Astrocyte (in vitro differentiated cells and primary cell): Measurements from ENCODE around the gene PHKA2. TPM values are rescaled to one million over a fixed set of nuclear protein-coding genes. Genes with fewer than 3 reads are reported as not detected.

Experiments
- DNase-seq: peaks from one replicate; pipeline ENCODE4 v3.0.0-alpha.2; 2010; ENCODE audit warnings: low read depth
- FAIRE-seq: peaks from 2 replicates; lab custom pipeline; 2011; peaks lifted over from hg19 to GRCh38; lab: Jason Lieb, UNC
- H2AFZ ChIP-seq: 2 replicates; pipeline ENCODE4 v1.6.0; 2012; ENCODE audit warnings: low read depth, low read length, inconsistent platforms
- H3K27ac ChIP-seq: 2 replicates; pipeline ENCODE4 v1.5.1; 2011; ENCODE audit warnings: low read depth, low read length, inconsistent platforms
- H3K27me3 ChIP-seq: 2 replicates; pipeline ENCODE4 v1.6.0; 2011; ENCODE audit warnings: low read length, inconsistent platforms; ENCODE audit not compliant: insufficient read depth
- H3K36me3 ChIP-seq: 2 replicates; pipeline ENCODE4 v1.5.1; 2011; ENCODE audit warnings: low read length, inconsistent platforms; ENCODE audit not compliant: insufficient read depth
- H3K4me1 ChIP-seq: 2 replicates; pipeline ENCODE4 v1.5.1; 2011; ENCODE audit warnings: low read length, inconsistent platforms; ENCODE audit not compliant: insufficient read depth
- H3K4me2 ChIP-seq: 2 replicates; pipeline ENCODE4 v1.6.0; 2012; ENCODE audit warnings: low read length, inconsistent platforms
- H3K4me3 ChIP-seq: 2 replicates; pipeline ENCODE4 v1.5.1; 2011; ENCODE audit warnings: low read depth, mild to moderate bottlenecking, low read length, inconsistent platforms; ENCODE audit not compliant: insufficient read depth
- H3K79me2 ChIP-seq: 2 replicates; pipeline ENCODE4 v1.6.0; 2012; ENCODE audit warnings: mild to moderate bottlenecking, low read length, inconsistent platforms; ENCODE audit not compliant: insufficient read depth
- H3K9ac ChIP-seq: 2 replicates; pipeline ENCODE4 v1.6.0; 2012; ENCODE audit warnings: mild to moderate bottlenecking, low read length, inconsistent platforms
- H3K9me3 ChIP-seq: 2 replicates; pipeline ENCODE4 v1.5.1; 2012; ENCODE audit warnings: low read depth, mild to moderate bottlenecking, low read length, inconsistent platforms; ENCODE audit not compliant: insufficient read depth
- H4K20me1 ChIP-seq: 2 replicates; pipeline ENCODE4 v1.6.0; 2012; ENCODE audit warnings: low read length, inconsistent platforms; ENCODE audit not compliant: insufficient read depth
- H3K27ac Mint-ChIP-seq: one replicate; pipeline ENCODE4 v1.8.0; 2021; ENCODE audit warnings: mild to moderate bottlenecking, mixed read lengths; ENCODE audit not compliant: unreplicated experiment
- H3K27me3 Mint-ChIP-seq: one replicate; pipeline ENCODE4 v1.8.0; 2021; ENCODE audit warnings: low read depth, mixed read lengths; ENCODE audit not compliant: unreplicated experiment
- H3K36me3 Mint-ChIP-seq: one replicate; pipeline ENCODE4 v1.8.0; 2021; ENCODE audit warnings: low read depth, mixed read lengths; ENCODE audit not compliant: unreplicated experiment
- H3K4me1 Mint-ChIP-seq: one replicate; pipeline ENCODE4 v1.8.0; 2021; ENCODE audit warnings: low read depth, mixed read lengths; ENCODE audit not compliant: unreplicated experiment
- H3K4me3 Mint-ChIP-seq: one replicate; pipeline ENCODE4 v1.8.0; 2021; ENCODE audit warnings: mild to moderate bottlenecking, moderate library complexity, mixed read lengths; ENCODE audit not compliant: unreplicated experiment
- H3K9me3 Mint-ChIP-seq: one replicate; pipeline ENCODE4 v1.8.0; 2021; ENCODE audit warnings: mild to moderate bottlenecking, mixed read lengths; ENCODE audit not compliant: unreplicated experiment
- CTCF ChIP-seq: IDR thresholded peaks from 2 replicates; pipeline ENCODE4 v1.5.1; 2011; ENCODE audit warnings: low read depth, mild to moderate bottlenecking, inconsistent platforms, low read length, moderate library complexity; ENCODE audit not compliant: insufficient read depth
- EZH2 ChIP-seq: IDR thresholded peaks from 2 replicates; pipeline ENCODE4 v1.6.1; 2012; ENCODE audit warnings: mild to moderate bottlenecking, low read length, inconsistent platforms; ENCODE audit not compliant: insufficient read depth
- total RNA-seq: library from RNA; stranded (reverse); gene quantifications from 2 replicates; pipeline ENCODE4 v1.2.1, GENCODE V29; 2021

The PHKA2 gene
- total RNA-seq, 1 donor from 2014 or later, result 12.4 TPM

- Histone ChIP-seq H3K27me3 (no peaks in the 10 kb centered on the region), H2AFZ (no peak overlapping the region), H3K4me2 (no peak overlapping the region), H3K27ac (no peak overlapping the region), H3K36me3 (no peaks in the 10 kb centered on the region), H3K4me1 (peaks cover 12% of the 10 kb centered on the region), H4K20me1 (no peaks in the 10 kb centered on the region), H3K9ac (no peak overlapping the region), H3K9me3 (no peaks in the 10 kb centered on the region), H3K79me2 (no peaks in the 10 kb centered on the region), H3K4me3 (no peak overlapping the region)
- Mint-ChIP-seq H3K27ac (no peak overlapping the region), H3K9me3 (no peaks in the 10 kb centered on the region), H3K36me3 (no peaks in the 10 kb centered on the region), H3K4me1 (peaks cover 14% of the 10 kb centered on the region), H3K4me3 (no peak overlapping the region), H3K27me3 (no peaks in the 10 kb centered on the region)
- no peak for FAIRE-seq
- DNase-seq, result no peak
- no peak for TF ChIP-seq EZH2
- TF ChIP-seq CTCF, result no peak
Observed at GRCh38 chrX:18883961-18884765, 99.8 kb downstream of the PHKA2 start.

- TF ChIP-seq CTCF, result no peak
- no peak for TF ChIP-seq EZH2
- H3K27ac Mint-ChIP-seq, result no peak overlapping the region
- Histone ChIP-seq H3K9ac (no peak overlapping the region), H3K4me2 (no peak overlapping the region), H3K9me3 (no peaks in the 10 kb centered on the region), H3K4me1 (peaks cover 12% of the 10 kb centered on the region), H3K27me3 (no peaks in the 10 kb centered on the region), H3K79me2 (no peaks in the 10 kb centered on the region), H3K27ac (no peak overlapping the region), H2AFZ (no peak overlapping the region), H3K36me3 (no peaks in the 10 kb centered on the region), H4K20me1 (no peaks in the 10 kb centered on the region), H3K4me3 (no peak overlapping the region)
- DNase-seq (no peak), FAIRE-seq (no peak)
- H3K27me3 Mint-ChIP-seq, result no peaks in the 10 kb centered on the region
- H3K4me3 Mint-ChIP-seq, result no peak overlapping the region
- H3K9me3 Mint-ChIP-seq, result no peaks in the 10 kb centered on the region
- H3K4me1 Mint-ChIP-seq, result peaks cover 14% of the 10 kb centered on the region
- no peaks in the 10 kb centered on the region for H3K36me3 Mint-ChIP-seq
Observed at GRCh38 chrX:18883234-18883960, 100.5 kb downstream of the PHKA2 start.
